RWPE1 (cell line): ENCODE results near the gene CEBPA.
"Not testable (repeated sequence)": the region's sequence is repeated elsewhere in the genome, so short reads cannot be mapped to it uniquely, and the experiment has no call there.

Experiments used
- CTCF ChIA-PET: fragments of 350-600 bp; sonication (Branson Sonifier 250); formaldehyde crosslinking; extraction: SDS; loops from one replicate; lab custom pipeline; 2021; lab: Yijun Ruan, JAX
- POLR2A ChIA-PET: fragments of 400-600 bp; formaldehyde crosslinking; extraction: SDS; loops from one replicate; lab custom pipeline; 2020; ENCODE audit warnings: antibody characterized with exemption; ENCODE audit not compliant: low non-redundant PET; lab: Yijun Ruan, JAX
- DNase-seq: peaks from one replicate; pipeline ENCODE4 v3.0.0; 2012; ENCODE audit warnings: low spot score
- H3K27ac ChIP-seq: fragments of 450-650 bp; 2 replicates; pipeline ENCODE4 v1.5.1; 2017
- TF ChIP-seq, protein P1 (sequence below): fragments of 450-650 bp; conservative IDR thresholded peaks from 2 replicates; pipeline ENCODE4 v1.5.1; 2017; ENCODE audit warnings: low read depth, mild to moderate bottlenecking

CEBPA gene

DNA sequence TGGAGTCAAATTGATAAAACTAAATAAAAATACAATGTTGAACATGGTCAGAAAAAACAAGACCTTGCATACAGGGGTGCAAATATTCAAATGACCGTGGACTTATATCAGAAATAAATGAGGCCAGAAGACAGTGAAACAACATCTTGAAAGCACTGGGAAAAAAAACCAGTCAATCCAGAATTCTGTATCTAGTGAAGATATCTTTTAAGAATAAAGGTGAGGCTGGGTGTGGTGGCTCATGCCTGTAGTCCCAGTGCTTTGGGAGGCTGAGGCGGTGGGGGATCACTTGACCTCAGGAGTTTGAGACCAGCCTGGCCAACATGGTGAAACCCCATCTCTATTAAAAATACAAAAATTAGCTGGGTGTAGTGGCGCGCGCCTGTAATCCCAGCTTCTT, 15.2 kb upstream of the CEBPA start:
- ChIA-PET CTCF (interaction anchor here (0.6 kb wide), 1 partner anchor 76 kb away, joined by 4 read pairs; no protein-coding TSS in a partner anchor), POLR2A (no interaction called here)
- DNase-seq: no peak
- TF ChIP-seq, protein P1, sequence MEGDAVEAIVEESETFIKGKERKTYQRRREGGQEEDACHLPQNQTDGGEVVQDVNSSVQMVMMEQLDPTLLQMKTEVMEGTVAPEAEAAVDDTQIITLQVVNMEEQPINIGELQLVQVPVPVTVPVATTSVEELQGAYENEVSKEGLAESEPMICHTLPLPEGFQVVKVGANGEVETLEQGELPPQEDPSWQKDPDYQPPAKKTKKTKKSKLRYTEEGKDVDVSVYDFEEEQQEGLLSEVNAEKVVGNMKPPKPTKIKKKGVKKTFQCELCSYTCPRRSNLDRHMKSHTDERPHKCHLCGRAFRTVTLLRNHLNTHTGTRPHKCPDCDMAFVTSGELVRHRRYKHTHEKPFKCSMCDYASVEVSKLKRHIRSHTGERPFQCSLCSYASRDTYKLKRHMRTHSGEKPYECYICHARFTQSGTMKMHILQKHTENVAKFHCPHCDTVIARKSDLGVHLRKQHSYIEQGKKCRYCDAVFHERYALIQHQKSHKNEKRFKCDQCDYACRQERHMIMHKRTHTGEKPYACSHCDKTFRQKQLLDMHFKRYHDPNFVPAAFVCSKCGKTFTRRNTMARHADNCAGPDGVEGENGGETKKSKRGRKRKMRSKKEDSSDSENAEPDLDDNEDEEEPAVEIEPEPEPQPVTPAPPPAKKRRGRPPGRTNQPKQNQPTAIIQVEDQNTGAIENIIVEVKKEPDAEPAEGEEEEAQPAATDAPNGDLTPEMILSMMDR: no peak
- no peak overlapping the region for H3K27ac ChIP-seq

DNA sequence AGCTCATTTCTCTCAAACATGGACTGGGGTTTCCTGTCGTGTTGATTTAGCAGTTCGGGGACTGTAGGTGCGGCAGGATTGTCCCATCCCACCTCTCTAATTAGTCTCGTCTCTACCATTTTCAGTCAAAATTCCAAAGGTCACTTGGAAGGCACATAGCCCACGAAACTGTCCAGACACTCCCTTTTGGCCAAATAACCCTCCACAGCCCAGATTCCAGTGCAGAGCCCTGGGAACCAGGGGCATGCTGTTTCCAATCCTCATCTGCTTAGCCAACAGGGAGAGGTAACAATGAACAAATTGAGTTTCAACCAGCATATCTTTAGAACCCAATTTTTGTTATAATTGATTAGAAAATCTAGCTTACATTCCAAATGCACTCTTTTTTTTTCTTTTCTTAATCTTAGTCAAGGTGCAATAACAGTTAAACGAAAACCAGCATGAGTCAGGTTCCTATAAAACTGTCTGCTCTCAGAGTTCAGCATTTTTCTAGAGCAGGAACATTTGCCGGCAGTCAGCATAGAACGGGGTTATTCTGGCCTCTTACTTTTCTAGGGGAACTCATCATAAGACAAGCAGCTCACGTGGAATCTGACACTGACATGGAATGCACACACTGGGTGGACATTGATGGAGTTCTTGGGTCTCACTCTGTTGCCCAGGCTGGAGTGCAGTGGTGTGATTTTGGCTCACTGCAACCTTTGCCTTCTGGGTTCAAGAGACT, 14.4 kb upstream of the CEBPA start:
- ChIA-PET POLR2A (no interaction called here), CTCF (interaction anchor here (0.6 kb wide), 1 partner anchor 59 kb away, joined by 3 read pairs; no protein-coding TSS in a partner anchor)
- no peak overlapping the region for H3K27ac ChIP-seq
- TF ChIP-seq, protein P1: no peak
- DNase-seq: no peak

DNA sequence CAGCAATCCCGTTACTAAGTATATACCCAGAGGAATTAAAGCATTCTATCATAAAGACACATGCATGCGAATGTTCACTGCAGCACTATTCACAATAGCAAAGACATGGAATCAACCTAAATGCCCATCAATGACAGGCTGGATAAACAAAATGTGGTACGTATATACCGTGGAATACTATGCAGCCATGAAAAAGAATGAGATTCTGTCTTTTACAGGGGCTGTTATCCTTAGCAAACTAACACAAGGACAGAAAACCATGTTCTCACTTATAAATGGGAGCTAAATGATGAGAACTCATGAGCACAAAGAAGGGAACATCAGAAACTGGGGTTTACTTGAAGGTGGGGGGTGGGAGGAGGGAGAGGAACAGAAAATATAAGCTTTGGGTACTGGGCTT, 10.5 kb upstream of the CEBPA start:
- ChIA-PET CTCF (interaction anchor here (0.5 to 2.0 kb wide), 3 partner anchors 10 to 62 kb away, joined by 3 to 7 read pairs (median 3); partner anchors contain the start of gene CEBPA), POLR2A (interaction anchor here (0.6 kb wide), 1 partner anchor 29 kb away, joined by 3 read pairs; no protein-coding TSS in a partner anchor)
- DNase-seq, H3K27ac ChIP-seq: not testable (repeated sequence)

- ChIA-PET CTCF (interaction anchor here (0.7 to 2.0 kb wide), 2 partner anchors 9 to 27 kb away, joined by 4 to 7 read pairs; partner anchors contain the start of gene CEBPA), POLR2A (no interaction called here)
- TF ChIP-seq, protein P1: no peak
- no peak overlapping the region for H3K27ac ChIP-seq
- no peak for DNase-seq
Measured at GRCh38 chr19:33312065-33312464, 9.7 kb upstream of the CEBPA start.

- POLR2A ChIA-PET: no interaction called here
- CTCF ChIA-PET: interaction anchor here (0.5 to 2.0 kb wide), 2 partner anchors 9 to 67 kb away, joined by 3 to 7 read pairs; partner anchors contain the start of gene CEBPA
- no peak for DNase-seq
- TF ChIP-seq, protein P1: no peak
- H3K27ac ChIP-seq: no peak overlapping the region
Measured at GRCh38 chr19:33311326-33311682, 9.0 kb upstream of the CEBPA start.

- POLR2A ChIA-PET: no interaction called here
- TF ChIP-seq, protein P1: no peak
- DNase-seq: no peak
- CTCF ChIA-PET: interaction anchor here (0.5 to 0.6 kb wide), 2 partner anchors 67 to 154 kb away, joined by 3 read pairs; no protein-coding TSS in a partner anchor
- 0 out of 2 replicates have a peak overlapping the region, but pooled peaks have one; percentile 1 for H3K27ac ChIP-seq
Measured at GRCh38 chr19:33310606-33311325, 8.4 kb upstream of the CEBPA start.
